ENCODE measurements around the gene SLC35F3.

GRCh38 chr1:234281826-234282489 is 377.5 kb downstream of the SLC35F3 start:
- TF ChIP-seq SPI1 (IDR thresholded peaks at IDR 0.05; ENCODE audit: low read depth, low read length) (no peak), POLR2A (IDR thresholded peaks at IDR 0.05; ENCODE audit: low read depth, low read length) (no peak), POLR2AphosphoS5 (IDR thresholded peaks at IDR 0.05; ENCODE audit: low read depth, low read length) (no peak)

All from GM12891 (cell line).